ENCODE data around the gene THSD7B.

The THSD7B gene

DNA sequence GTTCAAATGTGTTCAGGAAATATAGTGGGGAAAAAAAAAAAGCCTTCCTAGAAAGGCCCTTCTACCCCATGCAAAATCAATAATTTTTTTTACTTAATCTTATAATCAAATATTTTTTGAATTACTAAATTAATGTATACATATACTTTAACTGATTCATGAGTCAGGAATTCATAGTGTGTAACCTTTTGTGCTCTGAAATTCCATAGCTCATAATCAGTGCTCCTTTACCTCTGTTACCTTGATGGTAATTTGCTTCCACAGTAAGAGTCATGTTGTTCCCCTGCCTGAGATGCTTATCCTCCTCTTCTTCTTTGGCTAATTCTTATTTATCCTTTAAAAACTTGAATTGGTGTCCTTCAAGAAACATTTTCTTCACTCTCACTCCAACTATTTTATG is 414.2 kb downstream of the THSD7B start:
- no peaks in the 10 kb centered on the region for H3K27me3 ChIP-seq (ENCODE audit: insufficient read depth, low read length)
- H3K36me3 ChIP-seq (ENCODE audit: insufficient read depth, low read length) = no peaks in the 10 kb centered on the region
- no peaks in the 10 kb centered on the region for H3K79me2 ChIP-seq (ENCODE audit: insufficient read depth, low read length)
- H3K9me2 ChIP-seq (ENCODE audit: low read depth, low read length) = no peaks in the 10 kb centered on the region
- TF ChIP-seq, protein P1, sequence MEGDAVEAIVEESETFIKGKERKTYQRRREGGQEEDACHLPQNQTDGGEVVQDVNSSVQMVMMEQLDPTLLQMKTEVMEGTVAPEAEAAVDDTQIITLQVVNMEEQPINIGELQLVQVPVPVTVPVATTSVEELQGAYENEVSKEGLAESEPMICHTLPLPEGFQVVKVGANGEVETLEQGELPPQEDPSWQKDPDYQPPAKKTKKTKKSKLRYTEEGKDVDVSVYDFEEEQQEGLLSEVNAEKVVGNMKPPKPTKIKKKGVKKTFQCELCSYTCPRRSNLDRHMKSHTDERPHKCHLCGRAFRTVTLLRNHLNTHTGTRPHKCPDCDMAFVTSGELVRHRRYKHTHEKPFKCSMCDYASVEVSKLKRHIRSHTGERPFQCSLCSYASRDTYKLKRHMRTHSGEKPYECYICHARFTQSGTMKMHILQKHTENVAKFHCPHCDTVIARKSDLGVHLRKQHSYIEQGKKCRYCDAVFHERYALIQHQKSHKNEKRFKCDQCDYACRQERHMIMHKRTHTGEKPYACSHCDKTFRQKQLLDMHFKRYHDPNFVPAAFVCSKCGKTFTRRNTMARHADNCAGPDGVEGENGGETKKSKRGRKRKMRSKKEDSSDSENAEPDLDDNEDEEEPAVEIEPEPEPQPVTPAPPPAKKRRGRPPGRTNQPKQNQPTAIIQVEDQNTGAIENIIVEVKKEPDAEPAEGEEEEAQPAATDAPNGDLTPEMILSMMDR (IDR thresholded peaks at IDR 0.05; ENCODE audit: low read length) = no peak
- H3K4me1 ChIP-seq (ENCODE audit: insufficient read depth, low read length, severe bottlenecking) = no peaks in the 10 kb centered on the region
- no peak overlapping the region for H3K4me3 ChIP-seq (ENCODE audit: low read depth, low read length, poor library complexity, severe bottlenecking)
- no peak overlapping the region for H2AFZ ChIP-seq (ENCODE audit: low read length)
- H3K27ac ChIP-seq (ENCODE audit: low read depth, low read length, poor library complexity, severe bottlenecking) = no peak overlapping the region
- no peak overlapping the region for H3K4me2 ChIP-seq (ENCODE audit: low read length)
- H4K20me1 ChIP-seq (ENCODE audit: insufficient read depth, low read length) = no peaks in the 10 kb centered on the region
- no peaks in the 10 kb centered on the region for H3F3A ChIP-seq (ENCODE audit: insufficient read depth, low read length)
- no peak overlapping the region for H3K9ac ChIP-seq (ENCODE audit: low read length)
- H3K9me3 ChIP-seq (ENCODE audit: low read length) = no peaks in the 10 kb centered on the region

DNA sequence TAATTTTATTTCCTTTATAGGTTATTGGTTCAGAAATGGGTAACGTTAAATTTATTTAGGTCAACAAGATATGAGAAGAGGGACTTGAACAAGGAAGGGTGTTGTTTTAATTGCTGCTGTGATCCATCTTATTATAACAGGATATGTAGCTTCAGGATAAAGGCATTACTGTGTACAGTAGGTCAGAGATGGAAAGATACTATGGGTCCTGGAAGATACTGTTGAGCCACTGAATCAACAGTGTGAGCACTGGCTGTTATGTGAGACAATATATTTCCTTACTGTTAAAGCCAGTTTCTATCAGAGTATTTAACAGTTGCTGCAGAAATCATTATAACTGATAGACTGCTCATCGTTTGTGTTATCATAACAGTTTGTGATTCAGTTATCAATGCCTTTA is 414.7 kb downstream of the THSD7B start:
- Histone ChIP-seq H3K36me3 (ENCODE audit: insufficient read depth, low read length) (no peaks in the 10 kb centered on the region), H2AFZ (ENCODE audit: low read length) (no peak overlapping the region), H3K9me3 (ENCODE audit: low read length) (no peaks in the 10 kb centered on the region), H4K20me1 (ENCODE audit: insufficient read depth, low read length) (no peaks in the 10 kb centered on the region), H3K9me2 (ENCODE audit: low read depth, low read length) (no peaks in the 10 kb centered on the region), H3K27me3 (ENCODE audit: insufficient read depth, low read length) (no peaks in the 10 kb centered on the region), H3F3A (ENCODE audit: insufficient read depth, low read length) (no peaks in the 10 kb centered on the region), H3K4me3 (ENCODE audit: low read depth, low read length, poor library complexity, severe bottlenecking) (no peak overlapping the region), H3K4me2 (ENCODE audit: low read length) (no peak overlapping the region), H3K79me2 (ENCODE audit: insufficient read depth, low read length) (no peaks in the 10 kb centered on the region), H3K4me1 (ENCODE audit: insufficient read depth, low read length, severe bottlenecking) (no peaks in the 10 kb centered on the region), H3K27ac (ENCODE audit: low read depth, low read length, poor library complexity, severe bottlenecking) (no peak overlapping the region), H3K9ac (ENCODE audit: low read length) (no peak overlapping the region)
- TF ChIP-seq EZH2 (IDR thresholded peaks at IDR 0.05; ENCODE audit: borderline replicate concordance, low read length) = no peak
- TF ChIP-seq, protein P1 (IDR thresholded peaks at IDR 0.05; ENCODE audit: low read length) = no peak

DNA sequence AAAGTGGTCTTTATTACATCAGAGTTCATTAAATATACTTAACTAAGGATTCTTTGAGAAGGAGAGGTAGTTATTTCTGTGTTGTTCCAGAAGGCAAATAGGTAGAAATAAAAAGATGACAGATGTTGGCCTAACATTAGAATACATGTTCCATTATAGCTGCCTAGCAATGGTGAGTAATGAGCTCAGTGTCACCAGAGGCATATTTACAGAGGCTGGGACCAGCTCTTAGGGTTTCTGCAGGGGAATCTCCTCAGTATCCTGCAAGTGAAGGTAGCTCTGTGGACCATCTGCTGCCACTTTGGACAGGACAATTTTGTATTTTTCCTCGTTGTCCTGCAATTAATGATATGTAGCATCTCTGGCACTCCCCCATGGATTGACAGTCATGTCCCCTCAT is 416.0 kb downstream of the THSD7B start:
- H4K20me1 ChIP-seq (ENCODE audit: insufficient read depth, low read length) = no peaks in the 10 kb centered on the region
- H3K9ac ChIP-seq (ENCODE audit: low read length) = no peak overlapping the region
- TF ChIP-seq, protein P1 (IDR thresholded peaks at IDR 0.05; ENCODE audit: low read length) = no peak
- no peak for TF ChIP-seq EZH2 (IDR thresholded peaks at IDR 0.05; ENCODE audit: borderline replicate concordance, low read length)
- H3K4me3 ChIP-seq (ENCODE audit: low read depth, low read length, poor library complexity, severe bottlenecking) = no peak overlapping the region
- no peaks in the 10 kb centered on the region for H3K36me3 ChIP-seq (ENCODE audit: insufficient read depth, low read length)
- no peak overlapping the region for H3K4me2 ChIP-seq (ENCODE audit: low read length)
- no peak overlapping the region for H2AFZ ChIP-seq (ENCODE audit: low read length)
- no peak overlapping the region for H3K27ac ChIP-seq (ENCODE audit: low read depth, low read length, poor library complexity, severe bottlenecking)
- no peaks in the 10 kb centered on the region for H3K4me1 ChIP-seq (ENCODE audit: insufficient read depth, low read length, severe bottlenecking)
- H3K27me3 ChIP-seq (ENCODE audit: insufficient read depth, low read length) = no peaks in the 10 kb centered on the region
- H3K9me3 ChIP-seq (ENCODE audit: low read length) = no peaks in the 10 kb centered on the region
- H3K79me2 ChIP-seq (ENCODE audit: insufficient read depth, low read length) = no peaks in the 10 kb centered on the region
- no peaks in the 10 kb centered on the region for H3F3A ChIP-seq (ENCODE audit: insufficient read depth, low read length)
- no peaks in the 10 kb centered on the region for H3K9me2 ChIP-seq (ENCODE audit: low read depth, low read length)
